ENCODE measurements around the gene SRSF10.
"Not testable (repeated sequence)": the region's sequence is repeated elsewhere in the genome, so short reads cannot be mapped to it uniquely, and the experiment has no call there.

SRSF10 gene

GRCh38 chr1:23997812-23998211 is 17.7 kb upstream of the SRSF10 start:
- no peak for DNase-seq (ENCODE audit: low read depth)

GRCh38 chr1:23996700-23997229 is 16.6 kb upstream of the SRSF10 start:
- DNase-seq (ENCODE audit: low read depth) = no peak

GRCh38 chr1:23995431-23995837 is 15.3 kb upstream of the SRSF10 start:
- no peak for DNase-seq (ENCODE audit: low read depth)

- DNase-seq (ENCODE audit: low read depth) = not testable (repeated sequence)
These were observed 11.9 kb upstream of the SRSF10 start for GRCh38 chr1:23992011-23992410.

- DNase-seq (ENCODE audit: low read depth) = no peak
These were observed 9.1 kb upstream of the SRSF10 start for GRCh38 chr1:23989263-23989662.

- not testable (repeated sequence) for DNase-seq (ENCODE audit: low read depth)
These were observed 6.9 kb upstream of the SRSF10 start for GRCh38 chr1:23987038-23987437.

- no peak for DNase-seq (ENCODE audit: low read depth)
These were observed 4.5 kb upstream of the SRSF10 start for GRCh38 chr1:23984417-23985186.

GRCh38 chr1:23980728-23981070 is 572 bp upstream of the SRSF10 start:
- DNase-seq (ENCODE audit: low read depth) = no peak

GRCh38 chr1:23979387-23979880 is 693 bp downstream of the SRSF10 start:
- no peak for DNase-seq (ENCODE audit: low read depth)

GRCh38 chr1:23978805-23979204 is 1.3 kb downstream of the SRSF10 start:
- no peak for DNase-seq (ENCODE audit: low read depth)

- no peak for DNase-seq (ENCODE audit: low read depth)
These were observed 2.3 kb downstream of the SRSF10 start for GRCh38 chr1:23977854-23978191.

- DNase-seq (ENCODE audit: low read depth) = no peak
These were observed 2.8 kb downstream of the SRSF10 start for GRCh38 chr1:23977187-23977853.

- no peak for DNase-seq (ENCODE audit: low read depth)
These were observed 12.3 kb downstream of the SRSF10 start for GRCh38 chr1:23967871-23968270.

GRCh38 chr1:23966973-23967493 is 13.1 kb downstream of the SRSF10 start:
- DNase-seq (ENCODE audit: low read depth) = no peak

GRCh38 chr1:23964790-23965740 is 15.1 kb downstream of the SRSF10 start:
- no peak for DNase-seq (ENCODE audit: low read depth)

- no peak for DNase-seq (ENCODE audit: low read depth)
These were observed 15.9 kb downstream of the SRSF10 start for GRCh38 chr1:23964235-23964668.

- no peak for DNase-seq (ENCODE audit: low read depth)
These were observed 16.4 kb downstream of the SRSF10 start for GRCh38 chr1:23963617-23964234.

- DNase-seq (ENCODE audit: low read depth) = no peak
These were observed 19.7 kb downstream of the SRSF10 start for GRCh38 chr1:23960291-23961020.

GRCh38 chr1:23959461-23960290 is 20.5 kb downstream of the SRSF10 start, which contains the start of gene PNRC2:
Gene PNRC2 (plus strand): TSS chr1:23959828. CDS start chr1:23961458, 1,630 bp downstream.
- DNase-seq (ENCODE audit: low read depth) = peak; percentile 77
